Left cardiac atrium (tissue), 4 donors: ENCODE results near the gene GDI2. TPM values are rescaled to one million over a fixed set of nuclear protein-coding genes. Genes with fewer than 3 reads are reported as not detected.
"Not testable (repeated sequence)": the region's sequence is repeated elsewhere in the genome, so short reads cannot be mapped to it uniquely, and the experiment has no call there.

Experiments used
- ATAC-seq, 2 donors: fragments of 200-7000 bp; cut with Tn5 transposase; one replicate each; pipeline ENCODE4 v1.9.1; 2020; ENCODE audit warnings: mild to moderate bottlenecking in 2 of 2, moderate library complexity in 2 of 2
- DNase-seq: peaks from one replicate; pipeline ENCODE4 v3.0.0-alpha.2; 2020
- intact Hi-C, 2 donors: fragments of 100-400 bp; cut with DNase I; formaldehyde crosslinking; loops; one replicate each; pipeline versions ENCODE4 v1.14.1 to v1.15.1; 2022 to 2023
- total RNA-seq, 2 donors: library from RNA; stranded (reverse); fragmentation: NEBNext Ultra II Directional; extraction: Animal tissue kit (Norgen Biotek cat#: 25700); gene quantifications; one replicate each; pipeline ENCODE4 v1.2.1, GENCODE V29; 2021
- donor health status: DM: no; HTN: yes; CAD: no.
- donor health status: DM: no; HTN: yes; CAD: no; lungs with severe emphysema.
- donor health status: DM: yes; HTN: yes; CAD: no.
- donor health status: Dilated cardiomyopathy.

The GDI2 gene
- total RNA-seq, 2 donors from 2014 or later: 107 to 120 TPM

DNA sequence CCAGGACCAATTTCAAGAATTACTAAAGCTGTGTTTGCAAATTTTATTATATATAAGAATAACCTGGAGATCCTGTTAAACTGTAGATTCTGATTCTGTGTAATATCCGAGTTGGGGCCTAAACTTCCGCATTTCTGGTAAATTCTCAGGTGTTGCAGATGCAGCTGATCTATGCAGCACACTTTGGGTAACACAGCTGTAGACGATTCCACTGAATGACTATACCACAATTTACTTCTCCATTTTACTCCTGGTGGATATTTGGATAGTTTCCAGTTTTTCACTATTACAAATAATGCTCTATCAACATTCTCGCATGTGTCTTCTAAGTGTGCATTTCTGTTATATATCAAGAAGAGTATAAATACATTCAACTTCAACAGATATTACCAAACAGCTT, 7.5 kb downstream of the GDI2 start:
- no peak for ATAC-seq
- intact Hi-C loops: no loop called here
- no peak for DNase-seq

DNA sequence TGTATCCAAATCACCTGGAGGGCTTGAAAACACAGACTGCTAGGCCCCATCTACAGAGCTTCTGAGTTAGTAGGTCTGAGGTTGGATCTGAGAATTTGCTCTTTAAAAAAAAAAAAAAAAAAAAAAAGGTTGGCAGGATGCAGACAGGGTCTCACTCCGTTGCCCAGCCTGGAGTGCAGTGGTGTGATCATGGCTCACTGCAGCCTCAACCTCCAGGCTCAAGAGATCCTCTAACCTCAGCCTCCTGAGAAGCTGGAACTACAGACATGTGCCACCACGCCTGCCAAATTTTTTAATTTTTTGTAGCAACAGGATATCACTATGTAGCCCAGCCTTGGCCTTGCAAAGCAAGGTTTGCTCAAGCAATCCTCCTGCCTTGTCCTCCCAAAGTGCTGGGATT, 8.0 kb downstream of the GDI2 start:
- DNase-seq (no peak), ATAC-seq (no peak)
- intact Hi-C loops: no loop called here

DNA sequence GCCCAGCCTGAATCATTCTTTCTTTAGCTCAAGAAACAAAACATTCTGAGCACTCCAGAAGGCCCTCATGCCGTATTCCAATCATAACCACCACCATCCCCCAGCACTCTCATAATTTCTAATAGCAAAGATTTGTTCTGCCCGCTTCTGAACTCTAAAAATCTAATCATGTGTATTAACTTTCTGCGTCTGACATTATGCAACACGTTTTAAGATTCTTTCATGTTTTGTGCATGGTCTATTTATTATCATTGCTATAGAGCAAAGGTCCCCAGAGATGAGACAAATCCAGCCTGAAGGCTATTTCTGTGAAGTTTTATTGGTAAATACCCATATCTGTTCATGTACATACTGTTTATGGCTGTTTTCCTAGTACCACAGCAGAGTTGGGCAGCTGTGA, 8.8 kb downstream of the GDI2 start:
- no peak for ATAC-seq
- DNase-seq: no peak
- intact Hi-C loops: no loop called here

DNA sequence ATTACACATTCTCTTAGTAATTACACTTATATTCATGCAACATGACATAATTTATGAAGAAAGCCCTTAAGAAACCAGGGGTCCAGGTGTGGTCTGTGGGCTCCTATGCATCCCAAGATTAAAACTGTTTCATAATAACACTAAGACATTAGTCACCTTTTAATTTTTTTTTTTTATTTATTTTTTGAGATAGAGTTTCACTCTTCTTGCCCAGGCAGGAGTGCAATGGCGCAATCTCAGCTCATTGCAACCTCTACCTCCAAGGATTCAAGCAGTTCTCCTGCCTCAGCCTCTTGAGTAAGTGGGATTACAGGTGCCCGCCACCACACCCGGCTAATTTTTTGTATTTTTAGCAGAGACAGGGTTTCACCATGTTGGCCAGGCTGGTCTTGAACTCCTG, 12.5 kb downstream of the GDI2 start:
- intact Hi-C loops: no loop called here
- ATAC-seq (no peak), DNase-seq (no peak)

DNA sequence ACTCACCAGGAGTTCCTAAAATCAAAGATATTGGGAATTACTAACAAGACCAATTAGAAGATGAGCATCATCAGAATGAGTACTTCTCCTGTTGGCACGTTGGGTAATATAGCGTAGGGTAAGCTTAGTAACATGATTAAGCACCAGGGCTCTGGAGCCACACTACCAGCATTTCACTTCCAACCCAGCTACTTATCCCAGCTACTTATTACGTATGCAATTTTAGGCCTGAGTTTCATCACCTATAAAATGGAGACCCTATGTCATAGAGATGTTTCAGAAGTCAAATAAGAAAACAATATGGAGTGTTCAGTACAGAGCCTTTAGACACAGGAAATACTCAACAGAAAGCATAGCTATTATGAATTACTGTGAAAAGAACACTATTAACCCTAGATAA, 19.0 kb downstream of the GDI2 start:
- DNase-seq: no peak
- intact Hi-C loops: no loop called here
- no peak for ATAC-seq

DNA sequence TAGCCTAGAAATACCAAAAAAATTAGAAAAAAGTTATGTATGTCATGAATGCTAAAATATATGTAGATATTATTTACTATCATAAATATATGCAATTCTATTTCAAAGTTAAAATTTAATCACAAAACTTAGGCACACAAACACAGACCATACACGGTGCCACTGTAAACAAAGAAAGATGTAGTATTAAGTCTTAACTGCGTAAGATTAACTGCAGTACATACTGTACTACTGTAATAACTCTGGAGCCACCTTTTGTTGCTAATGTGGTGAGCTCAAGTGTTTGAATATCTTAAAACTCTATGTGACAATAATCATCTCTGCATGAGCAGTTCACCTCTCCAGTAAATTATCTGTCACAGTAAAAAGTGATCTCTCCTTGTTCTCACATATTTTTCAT, 23.6 kb downstream of the GDI2 start:
- ATAC-seq: no peak
- DNase-seq: no peak
- intact Hi-C loops: no loop called here

DNA sequence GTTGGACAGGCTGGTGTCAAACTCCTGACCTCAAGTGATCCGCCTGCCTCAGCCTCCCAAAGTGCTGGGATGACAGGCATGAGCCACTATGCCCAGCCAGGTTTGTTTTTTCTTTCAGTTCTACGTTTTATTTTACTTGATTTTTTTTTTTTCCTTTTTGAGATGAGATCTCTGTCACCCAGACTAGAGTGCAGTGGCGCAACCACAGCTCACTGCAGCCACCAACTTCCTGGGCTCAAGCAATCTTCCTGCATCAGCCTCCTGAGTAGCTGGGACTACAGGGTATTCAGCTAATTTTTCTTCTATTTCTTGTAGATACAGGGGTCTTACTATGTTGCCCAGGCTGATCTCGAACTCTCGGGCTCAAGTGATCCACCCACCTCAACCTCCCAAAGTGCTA, 24.3 kb downstream of the GDI2 start:
- DNase-seq (no peak), ATAC-seq (no peak)
- intact Hi-C loops: no loop called here

DNA sequence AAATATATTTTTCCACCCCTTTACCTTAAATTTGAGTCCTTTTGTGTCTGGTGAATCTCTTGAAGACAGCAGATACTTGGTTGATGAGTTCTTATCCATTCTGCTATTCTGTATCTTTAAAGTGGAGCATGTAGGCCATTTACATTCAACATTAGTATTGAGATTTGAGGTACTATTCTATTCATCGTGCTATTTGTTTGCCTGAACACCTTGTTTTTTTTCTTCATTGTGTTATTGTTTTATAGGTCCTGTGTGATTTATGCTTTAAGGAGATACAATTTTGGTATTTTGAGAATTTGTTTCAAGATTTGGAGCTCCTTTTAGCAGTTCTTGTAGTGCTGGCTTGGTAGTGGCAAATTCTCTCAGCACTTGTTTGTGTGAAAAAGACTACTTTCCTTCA, 29.9 kb downstream of the GDI2 start:
- no peak for ATAC-seq
- intact Hi-C loops: no loop called here
- DNase-seq: no peak

DNA sequence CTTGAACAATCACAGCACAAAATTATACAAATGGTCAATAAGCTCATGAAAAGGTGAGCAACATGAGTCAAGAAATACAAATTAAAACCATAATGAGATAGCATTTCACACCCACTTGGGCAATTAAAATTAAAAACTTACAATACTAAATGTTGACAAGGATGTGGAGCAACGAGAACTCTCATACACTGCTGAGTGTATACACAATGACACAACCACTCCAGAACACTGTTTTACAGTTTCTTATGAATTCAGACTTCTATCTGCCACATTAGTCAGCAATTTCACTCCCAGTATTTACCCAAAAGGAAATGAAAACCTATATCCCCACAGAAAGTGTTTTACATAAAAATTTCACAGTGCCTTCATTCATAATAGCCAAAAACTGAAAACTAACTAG, 31.1 kb downstream of the GDI2 start:
- no peak for DNase-seq
- ATAC-seq: no peak
- intact Hi-C loops: no loop called here

DNA sequence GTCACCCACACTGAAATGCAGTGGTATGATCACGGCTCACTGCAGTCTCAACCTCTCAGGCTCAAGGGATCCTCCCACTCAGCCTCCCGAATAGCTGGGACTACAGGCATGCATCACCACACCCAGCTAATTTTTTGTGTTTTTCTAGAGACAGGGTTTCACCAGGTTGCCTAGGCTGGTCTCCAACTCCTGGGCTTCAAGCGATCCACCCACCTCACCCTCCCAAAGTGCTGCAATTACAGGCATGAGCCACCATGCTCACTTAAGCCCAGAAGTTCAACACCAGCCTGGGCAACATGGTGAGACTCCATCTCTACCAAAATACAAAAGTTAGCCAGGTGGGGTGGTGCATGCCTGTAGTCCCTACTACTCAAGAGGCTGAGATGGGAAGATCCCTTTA, 33.5 kb downstream of the GDI2 start:
- intact Hi-C loops: no loop called here
- no peak for ATAC-seq
- no peak for DNase-seq

DNA sequence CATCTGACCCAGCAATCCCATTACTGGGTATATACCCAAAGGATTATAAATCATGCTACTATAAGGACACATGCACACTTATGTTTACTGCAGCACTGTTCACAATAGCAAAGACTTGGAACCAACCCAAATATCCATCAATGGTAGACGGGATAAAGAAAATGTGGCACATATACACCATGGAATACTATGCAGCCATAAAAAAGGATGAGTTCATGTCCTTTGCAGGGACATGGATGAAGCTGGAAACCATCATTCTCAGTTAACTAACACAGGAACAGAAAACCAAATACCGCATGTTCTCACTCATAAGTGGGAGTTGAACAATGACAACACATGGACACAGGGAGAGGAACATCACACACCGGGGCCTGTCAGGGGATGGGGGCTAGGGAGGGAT, 35.5 kb downstream of the GDI2 start:
- ATAC-seq, intact Hi-C loops, DNase-seq: not testable (repeated sequence)

DNA sequence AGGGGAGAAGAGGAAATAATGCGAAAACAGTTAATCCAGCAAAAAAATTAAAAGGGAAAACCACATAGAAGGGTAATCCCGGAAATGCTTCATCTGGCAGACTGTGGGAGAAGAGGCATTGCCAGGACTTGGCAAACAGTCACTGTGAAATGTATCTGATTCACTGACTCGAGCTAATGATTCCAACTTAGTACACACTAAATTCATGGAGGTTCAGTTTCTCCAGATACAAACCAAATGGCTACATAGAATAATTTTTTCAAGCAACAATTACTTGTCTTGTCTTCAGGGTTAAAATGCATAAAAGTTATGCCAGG, 36.4 kb downstream of the GDI2 start:
- peak; percentile 63 to 78 for ATAC-seq
- no peak for DNase-seq
- intact Hi-C loops: no loop called here

DNA sequence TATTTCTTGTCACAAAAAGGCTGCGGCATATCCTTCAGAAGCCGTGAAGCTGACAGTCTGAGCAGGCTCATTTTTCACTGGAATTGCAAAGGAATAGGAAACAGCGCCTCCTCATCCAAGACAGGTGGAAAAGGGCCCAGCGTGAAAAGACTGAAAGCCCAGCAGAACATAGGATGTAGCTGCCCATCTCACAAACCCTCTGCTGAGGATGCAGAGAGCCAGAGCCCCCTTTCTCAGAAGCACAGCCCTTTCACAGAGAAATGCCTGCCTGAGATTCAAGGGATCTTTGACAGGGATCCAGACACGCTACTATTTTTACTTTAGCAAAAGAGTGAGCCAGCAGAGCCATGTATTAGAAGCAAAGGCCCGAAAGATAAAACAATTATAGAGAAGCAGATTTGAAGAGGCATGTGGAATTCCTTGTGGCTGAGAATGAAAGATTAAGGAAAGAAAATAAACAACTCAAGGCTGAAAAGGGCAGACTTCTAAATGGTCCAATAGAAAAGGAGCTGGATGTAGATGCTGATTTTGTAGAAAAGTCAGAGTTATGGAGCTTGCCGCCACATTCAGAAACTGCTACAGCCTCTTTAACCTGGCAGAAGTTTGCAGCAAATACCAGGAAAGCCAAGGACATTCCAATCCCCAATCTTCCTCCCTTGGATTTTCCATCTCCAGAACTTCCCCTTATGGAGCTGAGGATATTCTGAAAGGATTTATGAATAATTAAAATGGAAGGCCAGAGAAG, 36.9 kb downstream of the GDI2 start:
- ATAC-seq: peak; percentile 38 to 50
- DNase-seq: no peak
- intact Hi-C loops: no loop called here

DNA sequence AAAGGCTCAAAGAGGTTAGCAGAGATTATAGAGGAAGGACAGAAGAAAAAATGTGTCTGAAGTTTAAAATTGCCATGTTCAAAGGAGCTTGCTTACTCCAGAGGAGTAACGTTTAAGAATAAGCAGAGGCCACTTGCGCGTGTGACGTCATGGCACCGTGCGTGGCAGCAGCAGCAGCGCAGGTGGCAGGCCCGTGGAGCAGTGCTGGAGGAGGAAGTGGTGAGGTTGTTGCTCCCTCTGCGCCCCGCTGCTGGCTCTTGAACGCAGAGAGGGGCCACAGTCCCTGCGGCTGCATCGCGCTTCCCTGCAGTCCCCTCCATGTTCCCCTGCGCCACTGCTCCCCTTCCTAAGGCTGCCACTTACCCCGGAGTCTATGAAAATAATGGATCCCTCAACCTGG, 37.5 kb downstream of the GDI2 start:
- DNase-seq: peak; percentile 32
- ATAC-seq: peak; percentile 53 to 64
- intact Hi-C loops: no loop called here

DNA sequence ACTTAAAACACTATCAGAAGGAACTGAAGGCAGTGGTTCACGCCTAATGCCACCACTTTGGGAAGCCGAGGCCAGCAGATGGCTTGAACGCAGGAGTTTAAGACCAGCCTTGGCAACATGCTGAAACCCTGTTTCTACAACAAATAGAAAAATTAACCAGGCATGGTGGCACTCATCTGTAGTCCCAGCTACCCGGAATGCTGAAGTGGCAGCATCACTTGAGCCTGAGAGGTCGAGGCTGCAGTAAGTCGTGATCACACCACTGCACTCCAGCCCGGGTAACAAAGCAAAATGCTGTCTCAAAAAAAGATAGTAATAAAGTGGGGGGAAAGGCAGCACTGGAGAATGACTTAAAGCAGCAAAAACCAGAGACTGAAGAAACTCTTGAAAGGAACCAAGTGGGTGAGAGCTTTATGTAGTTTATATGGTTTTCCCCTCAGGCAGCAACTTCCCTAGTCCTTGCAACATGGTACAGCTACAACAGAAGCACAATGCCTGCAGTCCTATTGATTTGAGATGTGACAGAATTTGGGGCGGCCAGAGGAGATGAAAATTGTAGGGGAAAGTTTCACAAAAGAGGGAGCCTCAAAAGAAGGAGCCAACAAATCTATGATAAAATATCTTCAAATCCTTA, 38.1 kb downstream of the GDI2 start:
- intact Hi-C loops: no loop called here
- ATAC-seq (no peak), DNase-seq (no peak)

DNA sequence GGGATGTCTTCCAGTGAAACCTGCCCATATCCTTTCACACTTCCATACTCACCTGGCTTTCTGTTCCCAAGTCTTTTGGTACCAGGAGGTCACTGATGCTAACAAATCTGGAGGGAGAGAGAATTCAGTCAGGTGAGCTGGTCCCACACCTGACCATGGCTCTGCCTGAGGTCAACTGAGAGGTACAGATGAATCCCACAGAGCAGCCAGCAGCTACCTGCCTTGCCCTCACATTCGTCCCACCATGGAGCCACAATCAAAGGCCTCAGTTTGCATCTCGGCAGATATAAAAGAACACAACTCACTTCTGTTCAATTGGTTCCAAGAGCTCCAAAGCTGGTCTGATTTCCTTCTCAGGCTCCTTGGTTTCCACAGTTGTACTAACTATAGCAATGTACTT, 47.0 kb downstream of the GDI2 start:
- DNase-seq (no peak), ATAC-seq (no peak)
- intact Hi-C loops: no loop called here

DNA sequence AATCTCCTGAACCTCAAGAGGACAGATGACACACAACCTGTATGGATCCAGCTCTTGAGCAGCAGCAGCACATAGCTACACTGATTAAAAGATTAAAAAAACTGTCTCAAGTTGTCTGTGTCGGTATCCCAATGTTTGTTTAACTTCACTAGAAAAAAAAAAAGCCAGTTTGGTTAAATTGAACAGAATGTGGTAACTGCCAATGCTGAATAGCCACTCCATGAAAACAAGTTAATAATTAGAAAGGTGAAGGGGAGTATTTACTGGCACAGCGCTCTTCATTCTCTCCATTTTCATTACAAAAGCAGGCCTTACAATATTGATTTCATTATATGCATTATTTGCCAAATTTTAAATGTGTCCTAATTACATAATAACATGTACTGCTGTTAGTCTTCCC, 47.6 kb downstream of the GDI2 start:
- intact Hi-C loops: no loop called here
- DNase-seq (no peak), ATAC-seq (no peak)

DNA sequence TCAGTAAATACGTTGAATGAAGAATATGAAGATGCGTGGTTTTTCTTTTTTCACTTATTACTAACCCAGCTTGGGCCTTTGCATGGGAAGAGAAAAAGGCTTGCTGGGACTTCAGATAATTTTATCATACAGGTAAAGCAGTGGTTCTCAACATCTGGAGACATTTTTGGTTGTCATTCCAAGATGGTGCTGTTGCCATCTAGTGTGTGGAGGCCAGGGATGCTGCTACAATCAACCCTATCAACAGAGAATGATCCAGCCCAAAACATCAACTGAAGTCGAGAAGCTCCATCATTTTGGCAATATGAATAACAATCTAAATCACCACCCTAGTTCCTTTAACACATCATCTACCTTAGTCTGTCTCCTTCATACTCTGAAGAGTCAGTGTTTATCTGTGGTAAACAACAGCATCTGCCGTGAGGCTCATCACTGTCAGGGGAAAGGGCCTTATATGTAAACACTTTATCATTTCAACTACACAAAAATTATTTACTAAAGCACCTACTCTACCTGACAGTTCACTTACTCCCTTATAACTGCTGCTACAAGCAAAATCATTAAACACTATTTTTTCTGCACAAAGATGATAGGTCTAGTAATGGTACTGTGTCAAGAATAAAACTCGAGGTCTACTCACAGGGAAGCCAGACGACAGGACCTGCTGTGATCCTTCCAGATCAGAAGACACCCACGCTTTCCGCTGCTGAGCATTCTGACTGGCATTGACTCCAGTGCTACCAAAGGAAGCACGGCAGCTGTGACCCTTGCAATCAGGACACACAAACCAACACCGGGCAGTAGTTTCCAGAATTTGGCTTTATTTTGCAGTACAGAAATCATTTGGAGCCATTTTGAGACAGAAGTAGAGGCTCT, 48.6 kb downstream of the GDI2 start:
- DNase-seq: no peak
- intact Hi-C loops: no loop called here
- no peak for ATAC-seq

DNA sequence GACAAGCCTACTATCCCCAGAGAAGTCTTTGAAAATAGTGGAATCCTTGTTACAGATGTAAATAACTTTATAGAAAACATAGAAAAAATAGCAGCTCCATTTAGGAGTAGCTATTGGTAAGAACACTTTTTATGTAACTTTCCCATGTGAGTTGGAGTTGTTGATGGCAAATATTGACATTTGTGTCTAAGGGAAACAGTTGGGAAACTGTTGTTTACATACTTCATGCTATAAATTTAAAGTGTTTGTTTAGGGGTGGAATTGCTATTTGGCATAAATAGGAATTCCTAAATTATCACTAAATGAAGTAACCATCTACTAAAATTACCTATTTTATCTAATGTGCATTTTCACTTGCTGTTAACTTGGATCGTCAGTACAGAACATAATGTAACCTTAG, 50.7 kb downstream of the GDI2 start:
- no peak for ATAC-seq
- intact Hi-C loops: no loop called here
- no peak for DNase-seq

DNA sequence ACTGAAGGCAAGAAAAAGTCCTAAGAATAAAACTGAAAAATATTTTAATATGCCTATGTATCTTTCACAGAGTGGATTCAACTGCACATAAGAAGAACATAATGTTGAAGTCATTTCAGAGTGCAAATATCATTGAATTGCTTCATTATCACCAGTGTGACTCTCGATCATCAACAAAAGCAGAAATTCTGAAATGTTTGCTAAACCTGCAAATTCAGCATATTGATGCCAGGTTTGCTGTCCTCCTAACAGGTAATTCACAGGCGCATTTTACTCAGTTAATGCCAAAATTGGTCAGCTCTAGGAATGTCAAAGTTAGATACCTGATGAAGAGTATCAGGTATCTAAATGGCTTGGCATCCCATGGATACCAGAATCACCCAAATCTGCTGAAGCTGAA, 52.0 kb downstream of the GDI2 start:
- DNase-seq (no peak), ATAC-seq (no peak)
- intact Hi-C loops: no loop called here

DNA sequence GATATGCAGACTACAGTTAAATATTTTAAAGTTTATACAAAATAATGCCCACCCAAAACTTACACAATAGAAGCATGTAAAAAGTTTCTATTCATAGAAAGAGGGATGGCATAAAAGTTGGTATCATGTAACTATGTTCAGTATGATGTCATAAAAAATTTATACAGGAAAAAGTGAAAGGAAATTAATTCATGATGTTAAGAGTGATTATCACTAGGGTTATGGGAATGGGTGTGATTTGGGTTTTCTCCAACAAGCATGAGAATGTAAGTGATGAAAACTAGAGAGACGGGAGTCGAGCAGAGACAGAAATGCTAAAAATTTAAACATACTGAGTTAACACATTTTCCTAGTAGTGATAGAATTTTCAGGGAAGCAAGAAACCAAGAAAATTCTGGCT, 52.7 kb downstream of the GDI2 start:
- no peak for ATAC-seq
- no peak for DNase-seq
- intact Hi-C loops: no loop called here
